HEK293T (cell line): Measurements from ENCODE around the gene MRPL1.
"Not testable (repeated sequence)": the region's sequence is repeated elsewhere in the genome, so short reads cannot be mapped to it uniquely, and the experiment has no call there.

Experiments used
- CTCF ChIA-PET: fragments of 350-600 bp; formaldehyde crosslinking; extraction: SDS; loops from one replicate; lab custom pipeline; 2021; ENCODE audit warnings: antibody characterized with exemption, inconsistent platforms; lab: Yijun Ruan, JAX
- POLR2A ChIA-PET: fragments of 350-600 bp; formaldehyde crosslinking; extraction: SDS; loops from one replicate; lab custom pipeline; 2020; ENCODE audit warnings: antibody characterized with exemption, inconsistent platforms; lab: Yijun Ruan, JAX
- DNase-seq: peaks from one replicate; pipeline ENCODE4 v3.0.0; 2012; ENCODE audit warnings: mixed read lengths; ENCODE audit errors: extremely low spot score
- ARNT ChIP-seq: fragments of 450-650 bp; IDR thresholded peaks from 2 replicates; pipeline ENCODE4 v1.6.1; 2017; ENCODE audit warnings: mild to moderate bottlenecking
- BHLHE40 ChIP-seq: fragments of 450-650 bp; IDR thresholded peaks from 2 replicates; pipeline ENCODE4 v1.6.1; 2016; ENCODE audit warnings: mild to moderate bottlenecking, moderate library complexity, borderline replicate concordance
- CTBP1 ChIP-seq: fragments of 450-650 bp; IDR thresholded peaks from 2 replicates; pipeline ENCODE4 v1.6.1; 2016; ENCODE audit warnings: borderline replicate concordance
- ELF4 ChIP-seq: fragments of 450-650 bp; IDR thresholded peaks from 2 replicates; pipeline ENCODE4 v1.6.1; 2017; ENCODE audit warnings: antibody characterized with exemption
- FOXA1 ChIP-seq: fragments of 450-650 bp; IDR thresholded peaks from 2 replicates; pipeline ENCODE4 v1.6.1; 2016; ENCODE audit warnings: mild to moderate bottlenecking
- FOXK2 ChIP-seq: fragments of 450-650 bp; IDR thresholded peaks from 2 replicates; pipeline ENCODE4 v1.6.1; 2016; ENCODE audit warnings: mild to moderate bottlenecking
- FOXM1 ChIP-seq: fragments of 450-650 bp; IDR thresholded peaks from 2 replicates; pipeline ENCODE4 v1.6.1; 2017; ENCODE audit warnings: mild to moderate bottlenecking, borderline replicate concordance
- HDGF ChIP-seq: fragments of 450-650 bp; IDR thresholded peaks from 2 replicates; pipeline ENCODE4 v1.6.1; 2017; ENCODE audit warnings: antibody characterized with exemption, borderline replicate concordance
- L3MBTL2 ChIP-seq: fragments of 450-650 bp; conservative IDR thresholded peaks from 2 replicates; pipeline ENCODE4 v1.6.1; 2016; ENCODE audit warnings: mild to moderate bottlenecking
- LEF1 ChIP-seq: fragments of 450-650 bp; IDR thresholded peaks from 2 replicates; pipeline ENCODE4 v1.6.1; 2017; ENCODE audit warnings: mild to moderate bottlenecking, borderline replicate concordance
- NFRKB ChIP-seq: fragments of 450-650 bp; IDR thresholded peaks from 2 replicates; pipeline ENCODE4 v1.6.1; 2016; ENCODE audit warnings: mild to moderate bottlenecking, moderate library complexity
- SP1 ChIP-seq: fragments of 450-650 bp; IDR thresholded peaks from 2 replicates; pipeline ENCODE4 v1.6.1; 2017
- SUZ12 ChIP-seq: fragments of 450-650 bp; IDR thresholded peaks from 2 replicates; pipeline ENCODE4 v1.6.1; 2016; ENCODE audit warnings: mild to moderate bottlenecking
- TARDBP ChIP-seq: fragments of 450-650 bp; IDR thresholded peaks from 2 replicates; pipeline ENCODE4 v1.6.1; 2016
- ZNF384 ChIP-seq: fragments of 450-650 bp; IDR thresholded peaks from 2 replicates; pipeline ENCODE4 v1.6.1; 2016
- TF ChIP-seq, protein P1 (sequence below): fragments of 450-650 bp; IDR thresholded peaks from 2 replicates; pipeline ENCODE4 v1.6.1; 2016

MRPL1 gene

DNA sequence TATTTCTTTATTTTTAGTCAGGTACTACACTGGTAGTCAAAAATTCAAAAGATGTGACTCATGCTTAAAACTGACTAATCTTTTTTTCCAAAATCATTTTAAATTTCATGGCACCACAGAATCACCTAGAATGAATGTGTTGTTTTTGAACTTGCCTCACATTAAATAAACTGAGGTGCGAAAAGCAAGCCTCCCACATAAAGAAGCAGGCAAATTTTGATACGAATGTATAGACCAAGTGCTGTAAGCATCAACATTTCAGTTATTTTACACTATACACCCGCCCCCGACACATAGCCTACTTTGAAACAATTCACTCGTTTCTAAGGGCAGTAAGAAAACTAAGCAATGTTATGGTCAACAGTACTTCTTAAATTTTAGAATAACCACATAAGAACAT, 94.3 kb downstream of the MRPL1 start:
- CTCF ChIA-PET = interaction anchor here (0.6 kb wide), 1 partner anchor 907 kb away, joined by 4 read pairs; no protein-coding TSS in a partner anchor
- DNase-seq = no peak
- POLR2A ChIA-PET = no interaction called here
- no peak for TF ChIP-seq ZNF384
- no peak for TF ChIP-seq CTBP1
- no peak for TF ChIP-seq FOXM1
- TF ChIP-seq ARNT = no peak
- TF ChIP-seq ELF4 = no peak
- no peak for TF ChIP-seq SUZ12
- no peak for TF ChIP-seq L3MBTL2
- no peak for TF ChIP-seq FOXK2
- no peak for TF ChIP-seq LEF1
- TF ChIP-seq FOXA1 = no peak
- TF ChIP-seq SP1 = no peak
- TF ChIP-seq BHLHE40 = no peak
- no peak for TF ChIP-seq TARDBP
- TF ChIP-seq NFRKB = no peak
- TF ChIP-seq, protein P1, sequence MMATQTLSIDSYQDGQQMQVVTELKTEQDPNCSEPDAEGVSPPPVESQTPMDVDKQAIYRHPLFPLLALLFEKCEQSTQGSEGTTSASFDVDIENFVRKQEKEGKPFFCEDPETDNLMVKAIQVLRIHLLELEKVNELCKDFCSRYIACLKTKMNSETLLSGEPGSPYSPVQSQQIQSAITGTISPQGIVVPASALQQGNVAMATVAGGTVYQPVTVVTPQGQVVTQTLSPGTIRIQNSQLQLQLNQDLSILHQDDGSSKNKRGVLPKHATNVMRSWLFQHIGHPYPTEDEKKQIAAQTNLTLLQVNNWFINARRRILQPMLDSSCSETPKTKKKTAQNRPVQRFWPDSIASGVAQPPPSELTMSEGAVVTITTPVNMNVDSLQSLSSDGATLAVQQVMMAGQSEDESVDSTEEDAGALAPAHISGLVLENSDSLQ = no peak
- TF ChIP-seq HDGF = no peak

GRCh38 chr4:77958897-77959296, 96.3 kb downstream of the MRPL1 start:
- POLR2A ChIA-PET = no interaction called here
- DNase-seq = no peak
- TF ChIP-seq ARNT = no peak
- no peak for TF ChIP-seq ZNF384
- no peak for TF ChIP-seq L3MBTL2
- no peak for TF ChIP-seq BHLHE40
- TF ChIP-seq NFRKB = no peak
- TF ChIP-seq FOXA1 = no peak
- no peak for TF ChIP-seq FOXK2
- no peak for TF ChIP-seq FOXM1
- no peak for TF ChIP-seq LEF1
- TF ChIP-seq HDGF = no peak
- TF ChIP-seq SUZ12 = no peak
- CTCF ChIA-PET = no interaction called here

DNA sequence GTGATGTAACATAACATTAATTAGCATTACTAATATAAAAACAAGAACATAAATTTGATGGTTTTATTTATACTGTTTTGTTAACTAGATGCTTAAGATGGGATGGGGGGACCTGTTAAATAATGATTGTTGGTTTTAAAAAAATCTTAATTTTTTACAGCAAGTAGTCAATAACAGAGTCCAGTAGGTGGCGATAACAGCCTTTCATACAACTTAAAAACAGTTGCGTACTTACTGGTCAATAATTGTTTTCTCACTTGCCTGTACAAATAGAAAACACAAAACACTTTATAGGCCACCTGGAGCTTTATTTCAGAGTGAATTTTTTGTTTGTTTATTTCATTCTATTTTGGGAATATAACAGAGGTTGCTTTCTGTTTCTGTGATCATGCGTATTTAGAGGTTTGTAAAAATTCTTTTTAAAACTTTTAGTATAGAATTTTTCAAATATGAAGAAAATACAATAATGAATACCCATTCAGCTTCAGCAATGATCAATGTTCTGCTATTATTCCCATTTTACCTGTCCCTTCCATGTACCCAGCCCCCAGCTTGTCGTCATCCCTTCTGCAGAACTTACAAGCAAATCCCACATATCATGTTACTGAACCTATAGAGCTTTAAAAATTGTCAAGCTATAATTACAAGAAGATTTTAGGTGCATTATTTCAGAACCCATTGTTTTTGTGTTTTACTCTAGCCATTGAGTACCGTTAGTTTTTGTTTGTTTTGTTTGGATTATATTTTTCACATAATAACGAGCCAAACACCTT, 97.1 kb downstream of the MRPL1 start:
- DNase-seq = peak; percentile 21
- TF ChIP-seq SUZ12 = no peak
- TF ChIP-seq ZNF384 = peak; percentile 61; the same call in 1 of the 2 replicates
- no peak for TF ChIP-seq LEF1
- no peak for TF ChIP-seq CTBP1
- TF ChIP-seq FOXM1 = no peak
- no peak for TF ChIP-seq NFRKB
- TF ChIP-seq, protein P1 = no peak
- TF ChIP-seq FOXK2 = no peak
- ChIA-PET POLR2A (no interaction called here), CTCF (interaction anchor here (0.7 to 1.1 kb wide), 3 partner anchors 9 to 1056 kb away, joined by 3 to 4 read pairs (median 3); no protein-coding TSS in a partner anchor)

GRCh38 chr4:77960367-77960766, 97.7 kb downstream of the MRPL1 start:
- ChIA-PET POLR2A (no interaction called here), CTCF (interaction anchor here (0.7 to 1.1 kb wide), 3 partner anchors 8 to 1055 kb away, joined by 3 to 4 read pairs (median 3); no protein-coding TSS in a partner anchor)
- no peak for DNase-seq
- TF ChIP-seq ARNT = no peak
- TF ChIP-seq HDGF = no peak
- no peak for TF ChIP-seq NFRKB
- TF ChIP-seq, protein P1 = no peak
- TF ChIP-seq SP1 = no peak

- POLR2A ChIA-PET = no interaction called here
- DNase-seq = no peak
- CTCF ChIA-PET = no interaction called here
- TF ChIP-seq SP1 (no peak), CTBP1 (no peak), ZNF384 (no peak), TARDBP (no peak), FOXK2 (no peak), SUZ12 (no peak), L3MBTL2 (no peak), NFRKB (no peak), FOXM1 (no peak)
- TF ChIP-seq, protein P1 = no peak
These were observed 100.4 kb downstream of the MRPL1 start for GRCh38 chr4:77963004-77963403.

GRCh38 chr4:77973657-77974056, 111.0 kb downstream of the MRPL1 start:
- CTCF ChIA-PET, DNase-seq: not testable (repeated sequence)
- POLR2A ChIA-PET = interaction anchor here (0.6 kb wide), 1 partner anchor 14 kb away, joined by 3 read pairs; no protein-coding TSS in a partner anchor

DNA sequence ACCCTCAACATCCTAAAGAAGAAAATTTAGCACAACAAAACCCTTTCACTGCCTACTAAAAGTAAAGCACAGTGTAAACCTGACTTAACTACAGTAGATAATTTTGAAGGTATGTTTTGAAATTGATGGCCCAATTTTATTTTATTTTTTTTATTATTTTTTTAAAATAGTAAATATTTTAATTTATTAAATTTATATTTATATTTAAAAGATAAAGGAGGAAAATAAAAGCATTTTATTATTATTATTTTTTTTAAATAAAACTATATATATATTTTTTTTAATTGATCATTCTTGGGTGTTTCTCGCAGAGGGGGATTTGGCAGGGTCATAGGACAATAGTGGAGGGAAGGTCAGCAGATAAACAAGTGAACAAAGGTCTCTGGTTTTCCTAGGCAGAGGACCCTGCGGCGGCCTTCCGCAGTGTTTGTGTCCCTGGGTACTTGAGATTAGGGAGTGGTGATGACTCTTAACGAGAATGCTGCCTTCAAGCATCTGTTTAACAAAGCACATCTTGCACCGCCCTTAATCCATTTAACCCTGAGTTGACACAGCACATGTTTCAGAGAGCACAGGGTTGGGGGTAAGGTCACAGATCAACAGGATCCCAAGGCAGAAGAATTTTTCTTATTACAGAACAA, 120.4 kb downstream of the MRPL1 start:
- CTCF ChIA-PET, DNase-seq, POLR2A ChIA-PET: not testable (repeated sequence)

- CTCF ChIA-PET, POLR2A ChIA-PET, DNase-seq: not testable (repeated sequence)
These were observed 121.1 kb downstream of the MRPL1 start for GRCh38 chr4:77983612-77984311.
